Epithelial cell of proximal tubule (primary cell): Measurements from ENCODE around the gene OR2A12. TPM values are rescaled to one million over a fixed set of nuclear protein-coding genes. Genes with fewer than 3 reads are reported as not detected.

Experiments
- DNase-seq: peaks from one replicate; pipeline ENCODE4 v3.0.0-alpha.2; 2011; ENCODE audit warnings: low read depth
- H3K4me3 ChIP-seq: 2 replicates; pipeline ENCODE4 v1.5.1; 2011; ENCODE audit warnings: low read depth, mild to moderate bottlenecking, low read length
- total RNA-seq: library from RNA; depleted of rRNA; stranded (reverse); fragments of >200 nt; gene quantifications from 2 replicates; pipeline ENCODE4 v1.2.3, GENCODE V29; 2015
- TF ChIP-seq, protein P1 (sequence below): conservative IDR thresholded peaks from 2 replicates; pipeline ENCODE4 v1.5.1; 2012; ENCODE audit warnings: low read depth, mild to moderate bottlenecking, low read length

Gene OR2A12
- total RNA-seq, 1 donor from 2014 or later, result not detected

DNA sequence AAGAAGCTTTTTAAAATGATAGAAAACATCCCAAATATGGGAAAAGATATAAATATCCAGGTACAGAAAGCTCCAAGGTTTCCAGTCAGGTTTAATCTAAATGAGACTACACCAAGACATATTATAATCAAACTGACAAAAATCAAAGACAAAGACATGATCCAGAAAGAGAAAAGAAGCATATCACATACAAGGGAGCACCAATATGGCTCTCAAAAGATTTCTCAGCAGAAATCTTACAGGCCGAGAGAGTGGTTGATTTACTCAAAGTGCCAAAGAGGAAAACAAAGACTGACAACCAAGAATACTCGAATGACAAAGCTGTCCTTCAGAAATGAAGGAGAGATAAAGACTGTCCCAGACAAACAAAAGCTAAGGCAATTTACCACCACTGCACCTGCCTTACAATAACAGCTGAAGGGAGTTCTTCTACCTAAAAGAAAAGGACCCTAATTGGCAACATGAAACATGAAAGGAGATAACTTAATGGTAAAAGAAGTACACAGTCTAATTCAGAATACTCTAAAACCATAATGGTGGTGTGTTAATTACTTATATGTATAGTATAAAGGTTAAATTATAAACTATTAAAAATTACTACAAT, 62.2 kb downstream of the OR2A12 start:
- H3K4me3 ChIP-seq, result no peak overlapping the region
- TF ChIP-seq, protein P1, sequence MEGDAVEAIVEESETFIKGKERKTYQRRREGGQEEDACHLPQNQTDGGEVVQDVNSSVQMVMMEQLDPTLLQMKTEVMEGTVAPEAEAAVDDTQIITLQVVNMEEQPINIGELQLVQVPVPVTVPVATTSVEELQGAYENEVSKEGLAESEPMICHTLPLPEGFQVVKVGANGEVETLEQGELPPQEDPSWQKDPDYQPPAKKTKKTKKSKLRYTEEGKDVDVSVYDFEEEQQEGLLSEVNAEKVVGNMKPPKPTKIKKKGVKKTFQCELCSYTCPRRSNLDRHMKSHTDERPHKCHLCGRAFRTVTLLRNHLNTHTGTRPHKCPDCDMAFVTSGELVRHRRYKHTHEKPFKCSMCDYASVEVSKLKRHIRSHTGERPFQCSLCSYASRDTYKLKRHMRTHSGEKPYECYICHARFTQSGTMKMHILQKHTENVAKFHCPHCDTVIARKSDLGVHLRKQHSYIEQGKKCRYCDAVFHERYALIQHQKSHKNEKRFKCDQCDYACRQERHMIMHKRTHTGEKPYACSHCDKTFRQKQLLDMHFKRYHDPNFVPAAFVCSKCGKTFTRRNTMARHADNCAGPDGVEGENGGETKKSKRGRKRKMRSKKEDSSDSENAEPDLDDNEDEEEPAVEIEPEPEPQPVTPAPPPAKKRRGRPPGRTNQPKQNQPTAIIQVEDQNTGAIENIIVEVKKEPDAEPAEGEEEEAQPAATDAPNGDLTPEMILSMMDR, result no peak
- DNase-seq, result no peak

Other genes with a start within 250 kb of the OR2A12 start
- 24.7 and 49.0 TPM in 2 replicates for gene TCAF1, start 184.1 kb upstream of the OR2A12 start, total RNA-seq
- not detected in 2 replicates for gene OR2F2, start 151.0 kb upstream of the OR2A12 start, total RNA-seq
- gene OR2F1, start 131.4 kb upstream of the OR2A12 start, total RNA-seq, result not detected in 2 replicates
- not detected in 2 replicates for gene OR6B1, start 86.0 kb upstream of the OR2A12 start, total RNA-seq
- gene OR2A5, start 37.3 kb upstream of the OR2A12 start, total RNA-seq, result not detected in 2 replicates
- gene OR2A25, start 16.5 kb upstream of the OR2A12 start, total RNA-seq, result not detected in 2 replicates
- not detected in 2 replicates for gene OR2A2, start 23.3 kb downstream of the OR2A12 start, total RNA-seq
- not detected in 2 replicates for gene OR2A14, start 36.9 kb downstream of the OR2A12 start, total RNA-seq
- 2.8 and 3.8 TPM in 2 replicates for gene CTAGE4, start 97.2 kb downstream of the OR2A12 start, total RNA-seq
- gene ARHGEF35, start 109.6 kb downstream of the OR2A12 start, total RNA-seq, result 3.3 and 5.3 TPM in 2 replicates
- gene OR2A42, start 153.3 kb downstream of the OR2A12 start, total RNA-seq, result not detected in 2 replicates
- 2.0 and 8.0 TPM in 2 replicates for gene OR2A7, start 178.5 kb downstream of the OR2A12 start, total RNA-seq
- 9.5 TPM in 1 of 2 replicates, not detected in the other for gene CTAGE8, start 183.0 kb downstream of the OR2A12 start, total RNA-seq
- 0.17 TPM in 1 of 2 replicates, not detected in the other for gene OR2A1, start 226.1 kb downstream of the OR2A12 start, total RNA-seq